CD1c-positive myeloid dendritic cell (primary cell): ENCODE data around the gene DNAJC4.

Source experiments
- DNase-seq: peaks from one replicate; pipeline ENCODE4 v3.0.0-alpha.2; 2016; ENCODE audit errors: extremely low spot score

The DNAJC4 gene

GRCh38 chr11:64230171-64230984 lies at the start of gene DNAJC4:
DNAJC4 (plus strand) TSS chr11:64230548; CDS start chr11:64230855, 307 bp downstream.
- DNase-seq = peak; percentile 85

DNA sequence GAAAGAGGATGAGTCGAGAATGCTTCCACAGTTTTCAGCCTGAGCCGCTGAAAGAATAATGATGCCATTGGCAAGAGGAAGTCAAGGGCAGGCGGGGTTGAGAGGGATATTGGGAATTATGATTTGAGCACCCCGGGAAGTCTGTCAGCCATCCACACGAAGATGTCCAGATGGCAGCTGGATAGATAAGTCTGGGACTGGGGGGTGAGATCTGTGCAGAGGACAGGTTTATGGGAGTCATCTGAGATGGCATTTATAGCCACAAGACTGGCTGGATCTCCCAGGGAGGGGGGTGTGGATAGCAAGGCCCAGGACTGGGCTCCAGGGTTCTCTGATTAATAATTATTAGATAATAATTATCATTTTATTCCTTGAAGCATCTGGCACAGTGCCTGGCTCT lies 49.5 kb upstream of the DNAJC4 start:
- DNase-seq = no peak

GRCh38 chr11:64181506-64182411 lies 48.6 kb upstream of the DNAJC4 start:
- peak; percentile 88 for DNase-seq

- no peak for DNase-seq
These were observed 46.5 kb upstream of the DNAJC4 start for GRCh38 chr11:64183890-64184289.

DNA sequence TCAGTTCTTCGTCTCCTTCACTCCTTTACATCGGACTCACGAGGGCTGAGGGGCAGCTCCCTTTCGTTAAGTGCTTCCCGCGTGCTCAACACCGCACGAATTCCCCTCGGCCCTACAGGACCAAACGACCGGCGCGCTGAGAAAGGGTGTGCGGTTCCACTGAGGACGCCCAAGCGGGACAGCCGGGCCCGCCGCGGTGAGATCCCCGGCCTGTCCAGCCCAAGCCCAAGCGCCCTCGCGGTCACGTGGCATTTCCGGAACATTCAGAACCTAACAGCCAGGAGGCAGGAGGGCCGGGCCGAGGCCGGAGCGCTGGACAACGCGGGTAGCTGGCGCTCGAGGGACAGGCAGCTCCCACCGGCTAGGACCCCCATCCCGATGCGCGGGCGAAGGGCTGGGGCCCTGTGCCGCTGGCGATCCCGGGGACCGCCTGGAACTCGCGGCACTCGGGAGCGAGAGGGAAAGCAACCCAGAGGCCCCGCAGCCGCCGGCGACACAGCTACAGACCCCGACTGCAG lies 45.1 kb upstream of the DNAJC4 start:
- DNase-seq = peak; percentile 83

GRCh38 chr11:64185693-64186491 lies 44.5 kb upstream of the DNAJC4 start, which contains the start of gene STIP1:
STIP1 (plus strand) TSS chr11:64186171; CDS start chr11:64186262, 91 bp downstream.
- DNase-seq = peak; percentile 100

DNA sequence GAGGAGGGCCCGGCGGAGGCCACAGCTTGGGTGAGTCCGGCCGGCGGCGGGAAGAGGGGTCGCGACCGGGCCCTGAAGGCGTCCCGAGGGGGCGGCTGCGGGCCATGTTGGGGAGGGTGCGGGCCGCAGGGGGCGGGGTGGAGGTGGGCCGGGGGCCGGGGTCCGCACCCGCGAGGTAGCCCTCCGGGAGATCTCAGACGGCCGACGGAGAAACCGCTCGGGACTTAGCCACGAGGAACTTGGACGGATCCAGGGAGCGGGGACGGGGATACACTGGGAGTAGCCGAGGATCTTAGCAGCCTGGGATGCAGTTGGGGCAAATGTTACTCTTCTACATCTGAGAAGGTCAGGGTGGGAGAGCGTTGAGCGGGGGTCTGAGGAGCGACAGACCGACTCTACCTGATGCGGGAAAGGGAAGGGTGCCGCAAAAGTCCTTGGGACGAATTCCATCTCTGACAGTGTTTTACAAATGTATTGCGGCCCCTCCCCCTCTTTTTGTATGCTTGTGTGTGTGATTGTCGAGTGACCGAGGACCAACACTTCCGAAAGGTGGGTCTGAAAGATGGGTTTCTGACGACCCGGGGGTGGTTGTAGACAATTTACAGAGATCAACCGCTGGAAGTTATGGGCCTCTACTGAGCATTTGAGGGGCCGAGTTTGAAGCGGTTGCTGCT lies 43.7 kb upstream of the DNAJC4 start:
- DNase-seq = no peak

GRCh38 chr11:64192434-64192833 lies 37.9 kb upstream of the DNAJC4 start:
- peak; percentile 85 for DNase-seq

DNA sequence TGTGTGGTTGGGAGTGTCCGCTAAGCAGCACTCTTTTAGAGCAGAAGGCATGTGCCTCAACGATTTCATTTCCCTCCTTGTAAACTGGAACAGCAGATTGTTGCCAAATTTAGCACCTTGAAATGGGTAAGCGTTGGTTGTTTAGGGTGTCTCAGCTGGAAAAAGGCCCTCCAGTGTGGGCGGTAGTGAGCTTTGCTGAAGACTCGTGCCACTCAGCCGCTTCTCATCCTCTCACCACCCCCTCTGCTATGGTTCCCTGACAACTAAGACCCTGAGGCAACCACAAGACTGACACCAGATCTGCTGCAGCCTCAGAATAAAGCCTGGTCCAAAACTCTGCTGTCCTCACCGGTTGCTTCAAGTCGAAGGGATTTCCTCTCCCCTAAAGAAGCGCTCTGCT lies 33.7 kb upstream of the DNAJC4 start:
- peak; percentile 66 for DNase-seq

GRCh38 chr11:64198511-64198910 lies 31.8 kb upstream of the DNAJC4 start:
- DNase-seq = no peak

- no peak for DNase-seq
These were observed 28.8 kb upstream of the DNAJC4 start for GRCh38 chr11:64201543-64201942.

DNA sequence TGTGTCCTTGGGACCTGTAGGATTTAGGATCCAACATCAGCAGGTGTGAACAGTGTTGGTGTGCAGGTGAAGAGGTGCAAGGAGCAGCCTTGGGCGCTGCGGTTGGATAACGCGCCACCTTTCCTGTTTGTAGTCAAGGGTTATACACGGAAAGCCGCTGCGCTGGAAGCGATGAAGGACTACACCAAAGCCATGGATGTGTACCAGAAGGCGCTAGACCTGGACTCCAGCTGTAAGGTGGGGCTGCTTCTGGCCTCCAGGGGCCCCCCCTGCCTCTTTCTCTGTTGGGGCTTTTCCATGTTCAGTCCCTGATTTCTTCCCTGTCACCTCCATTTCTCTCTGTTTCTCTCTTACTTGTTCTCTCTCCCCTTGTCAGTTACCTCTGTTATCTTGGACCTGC lies 27.4 kb upstream of the DNAJC4 start:
- no peak for DNase-seq

DNA sequence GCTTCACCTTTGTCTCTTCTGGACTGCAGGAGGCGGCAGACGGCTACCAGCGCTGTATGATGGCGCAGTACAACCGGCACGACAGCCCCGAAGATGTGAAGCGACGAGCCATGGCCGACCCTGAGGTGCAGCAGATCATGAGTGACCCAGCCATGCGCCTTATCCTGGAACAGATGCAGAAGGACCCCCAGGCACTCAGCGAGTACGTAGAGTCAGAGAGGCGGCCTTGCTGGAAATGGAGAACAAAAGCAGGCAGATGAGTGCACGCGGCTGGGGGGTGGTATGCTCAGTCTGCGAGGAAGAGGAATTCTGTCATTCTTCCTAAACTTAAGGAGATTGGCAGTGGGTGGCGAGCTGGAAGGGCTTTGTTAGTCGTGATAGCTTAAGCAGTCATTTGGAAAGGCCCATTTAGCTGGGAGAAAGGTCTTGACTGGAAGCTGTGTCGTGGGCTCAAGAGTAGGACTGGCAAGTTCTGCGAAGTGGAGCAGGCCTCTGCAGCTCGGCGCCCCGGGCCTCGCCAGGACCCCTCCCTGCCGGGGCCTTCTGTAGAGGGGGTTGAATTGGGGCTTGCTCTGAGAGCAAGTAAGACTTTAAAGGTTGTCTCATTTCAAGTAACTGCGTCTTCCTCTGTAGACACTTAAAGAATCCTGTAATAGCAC lies 26.8 kb upstream of the DNAJC4 start:
- DNase-seq = no peak

GRCh38 chr11:64204080-64204440 lies 26.3 kb upstream of the DNAJC4 start:
- no peak for DNase-seq

DNA sequence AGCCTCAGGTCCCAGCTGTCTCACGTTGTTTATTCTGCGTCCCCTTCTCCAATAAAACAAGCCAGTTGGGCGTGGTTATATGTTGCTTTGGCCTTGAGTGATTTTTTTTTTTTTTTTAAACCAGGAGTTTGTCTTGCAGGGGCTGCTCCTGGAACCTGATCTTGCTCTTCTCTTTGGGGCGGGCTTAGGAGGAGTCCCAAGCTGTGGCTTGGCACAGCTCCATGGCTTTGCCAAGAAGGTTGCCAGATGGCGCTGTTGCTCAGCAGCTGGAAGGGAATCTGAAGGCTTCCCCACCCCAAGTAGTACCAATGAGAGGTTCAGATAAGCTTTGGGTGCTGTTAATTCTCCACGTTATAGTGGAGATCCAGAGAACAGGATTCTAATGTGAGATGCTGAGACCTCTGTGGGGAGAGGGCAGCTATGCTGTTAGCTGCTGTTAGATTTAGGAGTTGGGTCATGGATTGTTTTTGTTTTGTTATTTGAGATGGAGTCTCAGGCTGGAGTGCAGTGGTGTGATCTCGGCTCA lies 25.8 kb upstream of the DNAJC4 start:
- peak; percentile 94 for DNase-seq

- peak; percentile 85 for DNase-seq
These were observed 23.7 kb upstream of the DNAJC4 start, which contains the start of gene FERMT3 for GRCh38 chr11:64206457-64207255. FERMT3 (plus strand) TSS chr11:64206721; CDS start chr11:64207365, 644 bp downstream.

GRCh38 chr11:64207256-64208085 lies 22.9 kb upstream of the DNAJC4 start:
- DNase-seq = peak; percentile 89

DNA sequence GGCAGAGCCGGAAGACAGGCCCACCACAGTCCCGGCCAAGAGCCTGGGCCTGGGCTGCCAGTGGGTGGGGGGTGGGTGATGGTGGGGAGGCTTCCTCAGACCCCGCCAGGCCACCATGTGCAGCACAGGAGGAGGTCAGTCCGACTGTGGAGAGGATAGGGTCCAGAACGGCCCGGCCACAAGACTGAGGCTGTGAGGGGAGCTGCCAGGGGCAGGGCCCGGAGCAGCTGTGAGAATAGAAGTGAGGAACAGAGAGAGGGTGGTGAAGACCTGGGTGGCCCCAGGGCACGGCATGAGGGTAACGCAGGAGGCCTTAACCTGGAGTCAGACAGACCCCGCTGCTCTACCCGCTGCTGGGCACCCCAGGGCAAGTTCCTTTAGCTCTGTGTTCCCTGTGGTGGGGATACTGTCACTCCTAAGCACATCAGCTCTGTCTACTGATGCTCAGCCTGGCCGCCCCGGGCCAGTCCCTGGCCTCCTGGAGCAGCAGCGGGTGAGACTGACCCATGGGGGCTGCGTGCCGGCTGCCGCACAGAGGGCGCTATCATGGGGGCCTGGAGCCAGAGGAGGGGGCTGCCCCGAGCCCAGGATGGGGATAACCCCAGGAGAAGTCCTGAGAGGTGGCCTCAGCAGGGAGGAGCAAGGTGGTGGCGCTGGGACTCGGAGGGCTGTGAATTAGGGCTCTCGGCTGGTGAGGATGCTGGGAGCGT lies 22.1 kb upstream of the DNAJC4 start:
- DNase-seq = no peak
